Measurements from ENCODE around the gene CCDC142.
A peak's percentile ranks its signal among the peaks of the same experiment; 100 is the strongest.
"Not testable (repeated sequence)": the region's sequence is repeated elsewhere in the genome, so short reads cannot be mapped to it uniquely, and the experiment has no call there.

CCDC142 gene

GRCh38 chr2:74499267-74499939 is 16.6 kb upstream of the CCDC142 start, which contains the start of gene LBX2:
Gene LBX2, minus strand, starts transcription at chr2:74499603. Its CDS starts 66 bp downstream, at chr2:74499537.
- no peak for DNase-seq

GRCh38 chr2:74498500-74499266 is 15.9 kb upstream of the CCDC142 start:
- DNase-seq = peak; percentile 34

GRCh38 chr2:74497777-74498499 is 15.1 kb upstream of the CCDC142 start:
- DNase-seq = peak; percentile 44

- no peak for DNase-seq
Observed at GRCh38 chr2:74496997-74497776, 14.4 kb upstream of the CCDC142 start.

GRCh38 chr2:74495440-74495839 is 12.6 kb upstream of the CCDC142 start:
- DNase-seq = no peak

GRCh38 chr2:74493546-74493945 is 10.7 kb upstream of the CCDC142 start:
- DNase-seq = no peak

- no peak for DNase-seq
Observed at GRCh38 chr2:74491648-74492544, 9.1 kb upstream of the CCDC142 start.

- no peak for DNase-seq
Observed at GRCh38 chr2:74489906-74490305, 7.1 kb upstream of the CCDC142 start.

- DNase-seq = no peak
Observed at GRCh38 chr2:74488643-74489481, 6.1 kb upstream of the CCDC142 start.

- no peak for DNase-seq
Observed at GRCh38 chr2:74486141-74486540, 3.3 kb upstream of the CCDC142 start.

GRCh38 chr2:74483675-74484164 is 922 bp upstream of the CCDC142 start:
- not testable (repeated sequence) for DNase-seq

GRCh38 chr2:74481961-74482800 is 617 bp downstream of the CCDC142 start:
- DNase-seq = peak; percentile 68

- no peak for DNase-seq
Observed at GRCh38 chr2:74481431-74481830, 1.4 kb downstream of the CCDC142 start.

GRCh38 chr2:74474899-74475298 is 7.9 kb downstream of the CCDC142 start:
- DNase-seq = peak; percentile 12

GRCh38 chr2:74474481-74474880 is 8.3 kb downstream of the CCDC142 start:
- no peak for DNase-seq

GRCh38 chr2:74472945-74473258 is 9.9 kb downstream of the CCDC142 start:
- no peak for DNase-seq

GRCh38 chr2:74472086-74472944 is 10.5 kb downstream of the CCDC142 start, which contains the start of gene MRPL53:
Gene MRPL53, minus strand, starts transcription at chr2:74472680. Its CDS starts 20 bp downstream, at chr2:74472660.
- peak; percentile 91 for DNase-seq

- DNase-seq = no peak
Observed at GRCh38 chr2:74471332-74472065, 11.3 kb downstream of the CCDC142 start.

All from NCI-H69 (cell line).